ENCODE measurements around the gene CACNA2D3. TPM values are rescaled to one million over a fixed set of nuclear protein-coding genes. Genes with fewer than 3 reads are reported as not detected.

The CACNA2D3 gene
- total and polyA plus RNA-seq, 2 experiments from 2014 or later, result 0.30 to 0.43 TPM

DNA sequence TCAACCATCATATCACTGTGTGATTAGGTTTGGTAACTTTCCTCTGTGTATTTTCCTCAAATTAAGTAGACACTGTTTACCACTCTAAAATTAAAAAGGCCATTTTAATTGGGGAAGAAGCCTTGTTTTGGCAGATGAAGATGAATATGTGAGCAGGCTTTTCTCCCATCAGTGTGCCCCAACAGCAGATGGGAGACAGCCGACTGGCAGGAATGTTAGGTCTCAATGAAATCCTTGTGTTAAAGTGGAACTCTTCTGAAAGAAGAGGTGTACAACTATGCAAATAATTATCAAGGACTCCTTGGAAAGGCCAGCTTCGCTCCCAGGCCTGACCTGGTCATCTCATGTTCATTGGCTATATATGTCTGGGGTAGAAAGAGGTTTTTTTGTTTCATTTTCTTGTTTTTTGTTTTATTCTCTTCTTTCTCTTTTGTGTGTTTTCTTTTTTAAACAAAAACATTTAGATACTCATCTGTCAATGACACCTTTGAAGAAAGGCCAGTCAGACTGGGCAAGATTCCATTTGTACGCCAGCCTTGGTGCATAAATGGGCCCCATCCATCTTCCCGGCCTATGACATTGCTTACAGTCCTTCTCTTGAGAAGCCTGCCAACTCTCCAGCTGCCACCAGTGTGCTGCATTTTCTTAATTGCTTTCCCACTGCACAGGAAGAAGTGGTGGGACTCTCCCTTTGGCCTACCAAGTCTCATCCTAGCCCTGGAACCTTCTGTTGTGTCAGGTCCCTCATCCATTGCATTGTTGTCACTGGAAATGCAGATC is 779.7 kb downstream of the CACNA2D3 start:
- no peak for DNase-seq
- Histone ChIP-seq H3K4me1 (ENCODE audit: insufficient read depth) (peaks cover 37% of the 10 kb centered on the region), H3K9me2 (ENCODE audit: insufficient read depth) (no peaks in the 10 kb centered on the region), H3F3A (ENCODE audit: insufficient read depth) (peaks cover 29% of the 10 kb centered on the region), H3K9ac (no peak overlapping the region), H3K9me3 (ENCODE audit: low read depth) (no peaks in the 10 kb centered on the region), H3K36me3 (ENCODE audit: low read depth) (no peaks in the 10 kb centered on the region), H3K4me3 (no peak overlapping the region), H4K20me1 (ENCODE audit: insufficient read depth) (no peaks in the 10 kb centered on the region), H3K27me3 (replicated peaks; ENCODE audit: insufficient read depth) (no peaks in the 10 kb centered on the region), H3K79me2 (ENCODE audit: insufficient read depth) (no peaks in the 10 kb centered on the region), H3K27ac (no peak overlapping the region), H3K4me2 (ENCODE audit: unreplicated experiment) (peak overlapping the region; percentile 17), H2AFZ (peak overlapping the region; percentile 19)
- no peak for TF ChIP-seq EZH2 (IDR thresholded peaks at IDR 0.05; ENCODE audit: insufficient read depth, poor library complexity, severe bottlenecking)
- in situ Hi-C loops (cut with MboI), result no loop called here
- WGBS, 2 experiments (ENCODE audit: low coverage in 1 of 2, low lambda C conversion rate in 2 of 2, missing lambda C conversion rate in 2 of 2), result 79% methylated on average over 4 of the region's 4 CpGs

DNA sequence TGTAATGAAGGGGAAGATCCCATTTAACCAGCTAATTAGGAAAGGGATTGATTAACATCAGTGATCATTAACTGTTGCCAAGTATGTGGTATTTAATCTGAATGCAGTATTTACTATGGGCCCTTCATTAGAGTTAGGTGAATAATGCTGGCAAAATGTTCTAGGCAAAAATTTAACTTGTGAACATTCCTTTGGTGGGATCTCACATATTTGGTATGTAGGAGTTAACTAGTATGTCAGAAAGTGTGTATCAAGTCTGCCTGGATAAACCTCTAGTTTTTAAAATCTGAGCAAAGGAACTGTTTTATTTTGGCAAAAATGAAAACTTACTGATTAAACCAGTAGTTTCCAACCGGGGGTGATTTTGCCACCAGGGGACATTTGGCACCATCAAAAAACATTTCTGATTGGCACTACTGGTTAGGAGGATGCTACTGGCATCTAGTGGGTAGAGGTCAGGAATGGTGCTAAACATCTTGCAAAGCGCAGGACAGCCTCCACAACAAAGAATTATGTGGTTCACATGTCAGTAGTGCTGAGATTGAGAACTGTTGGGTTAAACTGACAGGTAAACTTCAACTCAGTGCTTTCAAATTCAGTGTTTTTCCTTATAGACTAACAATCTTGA is 783.0 kb downstream of the CACNA2D3 start:
- Histone ChIP-seq H2AFZ (no peak overlapping the region), H3K4me3 (peak overlapping the region; percentile 6; the same call in 1 of the 2 replicates), H3K27ac (no peak overlapping the region), H3K4me1 (ENCODE audit: insufficient read depth) (peaks cover 31% of the 10 kb centered on the region), H3K4me2 (ENCODE audit: unreplicated experiment) (peak overlapping the region; percentile 44), H3K79me2 (ENCODE audit: insufficient read depth) (no peaks in the 10 kb centered on the region), H4K20me1 (ENCODE audit: insufficient read depth) (no peaks in the 10 kb centered on the region), H3K9me2 (ENCODE audit: insufficient read depth) (no peaks in the 10 kb centered on the region), H3K36me3 (ENCODE audit: low read depth) (no peaks in the 10 kb centered on the region), H3F3A (ENCODE audit: insufficient read depth) (peaks cover 23% of the 10 kb centered on the region), H3K9ac (no peak overlapping the region), H3K9me3 (ENCODE audit: low read depth) (no peaks in the 10 kb centered on the region), H3K27me3 (replicated peaks; ENCODE audit: insufficient read depth) (no peaks in the 10 kb centered on the region)
- TF ChIP-seq EZH2 (IDR thresholded peaks at IDR 0.05; ENCODE audit: insufficient read depth, poor library complexity, severe bottlenecking), result no peak
- TF ChIP-seq EZH2phosphoT487 (IDR thresholded peaks at IDR 0.05; ENCODE audit: insufficient read depth, low read depth), result no peak
- 36 to 47% methylated on average over 2 of the region's 2 CpGs for WGBS, 2 experiments (ENCODE audit: low coverage in 1 of 2, low lambda C conversion rate in 2 of 2, missing lambda C conversion rate in 2 of 2)
- in situ Hi-C loops (cut with MboI), result no loop called here
- peak; percentile 67 for DNase-seq

DNA sequence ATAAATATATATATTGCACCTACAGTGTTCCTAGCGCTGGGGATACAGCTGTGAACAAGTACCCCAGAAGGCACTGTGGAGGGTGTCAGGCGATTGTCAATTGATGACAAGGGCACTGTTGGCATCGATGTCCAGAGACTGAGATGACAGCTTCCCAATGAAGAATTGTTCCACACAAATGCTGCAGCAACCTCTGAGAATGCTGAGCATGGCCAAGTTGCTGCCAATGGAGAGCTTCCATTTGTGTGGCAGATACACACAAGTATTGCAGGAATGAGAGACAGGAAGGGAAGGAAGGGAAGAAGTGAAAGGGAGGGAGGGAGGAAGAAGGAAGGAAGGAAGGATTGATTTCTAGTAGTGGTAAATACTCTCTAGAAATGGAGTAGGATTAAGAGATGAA is 783.6 kb downstream of the CACNA2D3 start:
- Histone ChIP-seq H3K4me2 (ENCODE audit: unreplicated experiment) (peak overlapping the region; percentile 44), H3K79me2 (ENCODE audit: insufficient read depth) (no peaks in the 10 kb centered on the region), H3K9me3 (ENCODE audit: low read depth) (no peaks in the 10 kb centered on the region), H3K4me3 (no peak overlapping the region), H3K27me3 (replicated peaks; ENCODE audit: insufficient read depth) (no peaks in the 10 kb centered on the region), H3F3A (ENCODE audit: insufficient read depth) (peaks cover 20% of the 10 kb centered on the region), H3K4me1 (ENCODE audit: insufficient read depth) (peaks cover 28% of the 10 kb centered on the region), H3K36me3 (ENCODE audit: low read depth) (no peaks in the 10 kb centered on the region), H4K20me1 (ENCODE audit: insufficient read depth) (no peaks in the 10 kb centered on the region), H3K9me2 (ENCODE audit: insufficient read depth) (peaks cover 4% of the 10 kb centered on the region; the same call in 1 of the 2 replicates), H3K9ac (no peak overlapping the region), H3K27ac (no peak overlapping the region), H2AFZ (no peak overlapping the region)
- TF ChIP-seq EZH2 (IDR thresholded peaks at IDR 0.05; ENCODE audit: insufficient read depth, poor library complexity, severe bottlenecking) (no peak), EZH2phosphoT487 (IDR thresholded peaks at IDR 0.05; ENCODE audit: insufficient read depth, low read depth) (no peak)
- in situ Hi-C loops (cut with MboI), result no loop called here
- WGBS, 2 experiments (ENCODE audit: low coverage in 1 of 2, low lambda C conversion rate in 2 of 2, missing lambda C conversion rate in 2 of 2), result 84 to 93% methylated on average over 3 of the region's 3 CpGs
- no peak for DNase-seq

DNA sequence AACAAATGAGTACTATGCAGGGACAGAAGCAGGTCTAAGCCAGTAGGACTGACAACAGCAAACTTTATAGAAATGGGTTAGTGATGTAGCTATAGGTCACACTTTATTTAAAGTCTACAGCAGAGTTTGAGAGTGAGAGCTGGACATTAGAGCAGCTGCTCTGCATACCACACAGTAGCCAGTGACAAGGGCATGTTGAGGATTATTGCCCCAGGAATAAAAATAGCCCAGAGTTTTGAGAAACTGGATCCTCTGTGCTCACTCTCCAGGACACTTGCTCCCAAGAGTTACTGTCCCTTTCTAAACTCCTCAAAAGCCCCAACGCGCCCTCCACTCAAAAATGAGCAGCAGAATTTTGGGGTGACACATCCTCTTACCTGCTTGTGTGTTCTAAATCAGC is 784.4 kb downstream of the CACNA2D3 start:
- in situ Hi-C loops (cut with MboI), result no loop called here
- no peaks in the 10 kb centered on the region for H3K36me3 ChIP-seq (ENCODE audit: low read depth)
- no peak for TF ChIP-seq EZH2phosphoT487 (IDR thresholded peaks at IDR 0.05; ENCODE audit: insufficient read depth, low read depth)
- no peak for TF ChIP-seq EZH2 (IDR thresholded peaks at IDR 0.05; ENCODE audit: insufficient read depth, poor library complexity, severe bottlenecking)
- H3K9me3 ChIP-seq (ENCODE audit: low read depth), result no peaks in the 10 kb centered on the region
- peaks cover 20% of the 10 kb centered on the region for H3K4me1 ChIP-seq (ENCODE audit: insufficient read depth)
- H3K9ac ChIP-seq, result no peak overlapping the region
- H2AFZ ChIP-seq, result no peak overlapping the region
- peaks cover 4% of the 10 kb centered on the region; the same call in 1 of the 2 replicates for H3K9me2 ChIP-seq (ENCODE audit: insufficient read depth)
- no peak for DNase-seq
- peaks cover 13% of the 10 kb centered on the region; the same call in 1 of the 2 replicates for H3F3A ChIP-seq (ENCODE audit: insufficient read depth)
- H3K27ac ChIP-seq, result no peak overlapping the region
- WGBS, 2 experiments (ENCODE audit: low coverage in 1 of 2, low lambda C conversion rate in 2 of 2, missing lambda C conversion rate in 2 of 2), result 97 to 98% methylated on average over 2 of the region's 2 CpGs
- no peak overlapping the region for H3K4me3 ChIP-seq
- H3K79me2 ChIP-seq (ENCODE audit: insufficient read depth), result no peaks in the 10 kb centered on the region
- H4K20me1 ChIP-seq (ENCODE audit: insufficient read depth), result no peaks in the 10 kb centered on the region
- H3K27me3 ChIP-seq (replicated peaks; ENCODE audit: insufficient read depth), result no peaks in the 10 kb centered on the region
- no peak overlapping the region for H3K4me2 ChIP-seq (ENCODE audit: unreplicated experiment)
